Measurements from ENCODE around the gene TRAPPC8. TPM values are rescaled to one million over a fixed set of nuclear protein-coding genes. Genes with fewer than 3 reads are reported as not detected.
"Not testable (repeated sequence)": the region's sequence is repeated elsewhere in the genome, so short reads cannot be mapped to it uniquely, and the experiment has no call there.

The TRAPPC8 gene
- total and polyA plus RNA-seq, 7 donors = 17.1 to 36.8 (median 30.5) TPM

DNA sequence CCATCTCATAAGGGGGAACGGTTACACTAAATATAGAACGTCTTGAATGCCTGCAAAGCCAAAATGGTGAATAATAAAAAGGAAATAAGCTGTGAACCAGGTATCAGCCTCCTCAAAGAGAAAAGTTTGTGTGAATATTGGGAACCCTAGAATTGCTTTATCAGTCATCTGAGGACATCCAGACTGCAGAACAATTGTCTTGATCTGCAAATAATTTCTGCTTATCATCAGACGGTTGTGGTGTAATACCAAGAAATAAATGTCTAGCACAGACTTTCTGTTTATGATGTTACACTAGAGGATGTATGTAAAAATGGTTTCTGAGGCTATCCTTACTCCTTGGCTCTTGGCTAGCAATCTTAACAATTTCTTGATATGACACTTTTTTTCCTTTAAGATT, 128.8 kb downstream of the TRAPPC8 start:
- intact Hi-C loops (cut with DNase I) = no loop called here
- Histone ChIP-seq H3K4me3 (no peak overlapping the region), H3K27ac (no peak overlapping the region), H3K4me1 (no peaks in the 10 kb centered on the region), H3K36me3 (ENCODE audit: insufficient read depth in 1 of 2, low read depth in 1 of 2) (no peaks in the 10 kb centered on the region), H3K9me3 (no peaks in the 10 kb centered on the region), H3K27me3 (ENCODE audit: insufficient read depth in 3 of 3, low read length in 2 of 3) (no peaks in the 10 kb centered on the region)
- WGBS, 3 donors = 11 to 35% (median 26%) methylated on average over 3 of the region's 3 CpGs
- ATAC-seq (no peak), DNase-seq (no peak)
- TF ChIP-seq, protein P1, sequence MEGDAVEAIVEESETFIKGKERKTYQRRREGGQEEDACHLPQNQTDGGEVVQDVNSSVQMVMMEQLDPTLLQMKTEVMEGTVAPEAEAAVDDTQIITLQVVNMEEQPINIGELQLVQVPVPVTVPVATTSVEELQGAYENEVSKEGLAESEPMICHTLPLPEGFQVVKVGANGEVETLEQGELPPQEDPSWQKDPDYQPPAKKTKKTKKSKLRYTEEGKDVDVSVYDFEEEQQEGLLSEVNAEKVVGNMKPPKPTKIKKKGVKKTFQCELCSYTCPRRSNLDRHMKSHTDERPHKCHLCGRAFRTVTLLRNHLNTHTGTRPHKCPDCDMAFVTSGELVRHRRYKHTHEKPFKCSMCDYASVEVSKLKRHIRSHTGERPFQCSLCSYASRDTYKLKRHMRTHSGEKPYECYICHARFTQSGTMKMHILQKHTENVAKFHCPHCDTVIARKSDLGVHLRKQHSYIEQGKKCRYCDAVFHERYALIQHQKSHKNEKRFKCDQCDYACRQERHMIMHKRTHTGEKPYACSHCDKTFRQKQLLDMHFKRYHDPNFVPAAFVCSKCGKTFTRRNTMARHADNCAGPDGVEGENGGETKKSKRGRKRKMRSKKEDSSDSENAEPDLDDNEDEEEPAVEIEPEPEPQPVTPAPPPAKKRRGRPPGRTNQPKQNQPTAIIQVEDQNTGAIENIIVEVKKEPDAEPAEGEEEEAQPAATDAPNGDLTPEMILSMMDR (IDR thresholded peaks at IDR 0.05) = no peak

DNA sequence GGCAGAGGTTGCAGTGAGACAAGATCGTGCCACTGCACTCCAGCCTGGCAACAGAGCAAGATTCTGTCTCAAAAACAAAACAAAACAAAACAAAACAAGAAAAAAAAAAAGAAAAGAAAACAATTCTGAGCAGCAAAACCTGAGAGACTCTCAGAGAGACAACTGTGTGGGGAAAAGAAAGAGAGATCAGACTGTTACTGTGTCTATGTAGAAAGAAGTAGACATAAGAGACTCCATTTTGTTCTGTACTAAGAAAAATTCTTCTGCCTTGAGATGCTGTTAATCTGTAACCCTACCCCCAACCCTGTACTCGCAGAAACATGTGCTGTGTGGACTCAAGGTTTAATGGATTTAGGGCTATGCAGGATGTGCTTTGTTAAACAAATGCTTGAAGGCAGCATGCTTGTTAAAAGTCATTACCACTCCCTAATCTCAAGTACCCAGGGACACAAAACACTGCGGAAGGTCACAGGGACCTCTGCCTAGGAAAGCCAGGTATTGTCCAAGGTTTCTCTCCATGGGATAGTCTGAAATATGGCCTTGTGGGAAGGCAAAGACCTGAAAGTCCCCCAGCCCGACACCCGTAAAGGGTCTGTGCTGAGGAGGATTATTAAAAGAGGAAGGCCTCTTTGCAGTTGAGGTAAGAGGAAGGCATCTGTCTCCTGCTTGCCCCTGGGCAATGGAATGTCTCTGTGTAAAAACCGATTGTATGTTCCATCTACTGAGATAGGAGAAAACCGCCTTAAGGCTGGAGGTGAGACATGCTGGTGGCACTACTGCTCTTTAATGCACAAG, 132.4 kb downstream of the TRAPPC8 start:
- ATAC-seq; intact Hi-C loops (cut with DNase I); H3K4me3 ChIP-seq; DNase-seq; H3K36me3 ChIP-seq (ENCODE audit: insufficient read depth in 1 of 2, low read depth in 1 of 2); H3K27ac ChIP-seq; H3K4me1 ChIP-seq; H3K27me3 ChIP-seq (ENCODE audit: insufficient read depth in 3 of 3, low read length in 2 of 3); H3K9me3 ChIP-seq: not testable (repeated sequence)
- WGBS, 3 donors = 63 to 71% (median 66%) methylated on average over 7 of the region's 7 CpGs

DNA sequence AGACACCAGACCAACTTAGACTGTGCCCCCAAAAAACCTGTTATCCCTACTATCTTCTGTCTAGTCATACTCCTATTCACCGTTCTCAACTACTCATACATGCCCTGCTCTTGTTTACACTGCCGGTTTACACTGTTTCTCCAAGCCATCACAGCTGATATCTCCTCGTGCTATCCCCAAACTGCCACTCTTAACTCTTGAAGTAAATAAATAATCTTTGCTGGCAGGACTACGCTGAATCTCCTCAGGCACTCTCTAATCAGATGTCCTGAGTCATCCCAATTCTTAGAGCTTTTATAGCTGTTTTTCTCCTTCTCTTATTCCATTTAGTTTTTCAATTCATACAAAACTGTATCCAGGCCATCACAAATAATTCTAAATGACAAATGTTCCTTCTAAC, 133.9 kb downstream of the TRAPPC8 start:
- H3K9me3 ChIP-seq; H3K36me3 ChIP-seq (ENCODE audit: insufficient read depth in 1 of 2, low read depth in 1 of 2); ATAC-seq; DNase-seq; H3K4me3 ChIP-seq; H3K27me3 ChIP-seq (ENCODE audit: insufficient read depth in 3 of 3, low read length in 2 of 3); H3K27ac ChIP-seq; intact Hi-C loops (cut with DNase I); H3K4me1 ChIP-seq: not testable (repeated sequence)
- 75 to 87% (median 85%) methylated on average over 2 to 4 of the region's 4 CpGs for WGBS, 3 donors

DNA sequence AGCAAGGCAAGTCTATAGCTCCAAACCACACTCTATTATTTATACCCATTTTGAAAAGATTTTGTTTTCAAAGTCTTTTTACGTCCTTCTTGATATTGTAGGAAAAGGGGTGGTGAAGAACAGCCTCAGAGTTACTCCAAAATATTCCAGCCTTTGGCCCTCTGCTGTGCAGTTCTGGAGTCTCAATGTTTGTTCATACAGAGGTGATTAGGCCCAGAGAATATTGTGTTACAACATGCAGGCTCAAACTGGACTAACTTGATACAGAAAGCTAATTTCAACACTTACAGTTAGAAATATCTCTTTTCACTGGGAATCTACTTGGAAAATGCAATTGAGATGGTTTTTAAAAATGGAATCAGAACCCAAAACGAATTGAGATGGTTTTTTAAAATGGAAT, 141.8 kb downstream of the TRAPPC8 start:
- Histone ChIP-seq H3K27me3 (ENCODE audit: insufficient read depth in 3 of 3, low read length in 2 of 3) (no peaks in the 10 kb centered on the region), H3K36me3 (ENCODE audit: insufficient read depth in 1 of 2, low read depth in 1 of 2) (no peaks in the 10 kb centered on the region), H3K4me1 (no peaks in the 10 kb centered on the region), H3K27ac (no peak overlapping the region), H3K4me3 (no peak overlapping the region), H3K9me3 (no peaks in the 10 kb centered on the region)
- intact Hi-C loops (cut with DNase I) = no loop called here
- TF ChIP-seq, protein P1 (IDR thresholded peaks at IDR 0.05) = no peak
- no peak for DNase-seq
- WGBS, 3 donors = 63 to 68% (median 67%) methylated on average over 2 of the region's 2 CpGs
- no peak for ATAC-seq

DNA sequence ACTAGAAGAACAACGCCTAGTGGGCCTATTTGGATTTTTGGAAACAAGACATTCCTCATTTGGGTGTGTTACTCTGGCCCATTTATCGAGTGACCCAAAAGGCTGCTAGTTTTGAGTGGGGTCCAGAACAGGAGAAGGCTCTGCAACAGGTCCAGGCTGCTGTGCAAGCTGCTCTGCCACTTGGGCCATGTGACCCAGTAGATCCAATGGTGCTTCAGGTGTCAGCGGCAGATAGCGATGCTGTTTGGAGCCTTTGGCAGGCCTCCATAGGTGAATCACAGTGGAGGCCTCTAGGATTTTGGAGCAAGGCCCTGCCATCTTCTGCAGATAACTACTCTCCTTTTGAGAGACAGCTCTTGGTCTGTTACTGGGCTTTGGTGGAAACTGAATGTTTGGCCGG, 143.7 kb downstream of the TRAPPC8 start:
- H3K4me1 ChIP-seq; H3K4me3 ChIP-seq; H3K36me3 ChIP-seq (ENCODE audit: insufficient read depth in 1 of 2, low read depth in 1 of 2); H3K27me3 ChIP-seq (ENCODE audit: insufficient read depth in 3 of 3, low read length in 2 of 3); H3K9me3 ChIP-seq; intact Hi-C loops (cut with DNase I); ATAC-seq; DNase-seq; H3K27ac ChIP-seq: not testable (repeated sequence)
- WGBS, 3 donors = 75 to 96% (median 93%) methylated on average over 5 of the region's 5 CpGs

DNA sequence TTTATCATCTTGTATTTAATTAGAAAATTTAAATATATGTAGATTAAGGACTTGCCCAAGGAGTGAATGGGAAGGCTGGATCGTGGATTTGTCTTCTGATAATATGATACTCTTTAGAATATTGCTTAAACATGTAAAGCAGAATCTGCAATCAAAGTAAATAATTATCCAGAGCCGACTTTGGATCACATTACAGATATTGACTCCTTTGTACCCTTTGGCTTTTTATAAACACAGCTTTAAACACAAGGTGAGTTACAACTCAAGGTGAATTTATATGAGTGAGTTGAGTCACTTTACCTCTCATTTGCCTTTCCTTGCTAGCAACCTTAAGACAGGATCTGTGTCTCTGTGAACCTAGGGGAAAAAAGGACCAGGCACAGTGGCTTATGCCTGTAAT, 144.5 kb downstream of the TRAPPC8 start:
- Histone ChIP-seq H3K4me3 (no peak overlapping the region), H3K36me3 (ENCODE audit: insufficient read depth in 1 of 2, low read depth in 1 of 2) (no peaks in the 10 kb centered on the region), H3K9me3 (no peaks in the 10 kb centered on the region), H3K27ac (no peak overlapping the region), H3K4me1 (no peaks in the 10 kb centered on the region), H3K27me3 (ENCODE audit: insufficient read depth in 3 of 3, low read length in 2 of 3) (no peaks in the 10 kb centered on the region)
- intact Hi-C loops (cut with DNase I) = no loop called here
- TF ChIP-seq, protein P1 (IDR thresholded peaks at IDR 0.05) = no peak
- ATAC-seq (no peak), DNase-seq (no peak)
- WGBS, 3 donors = 38 to 84% (median 83%) methylated on average over 2 of the region's 2 CpGs

Data from psoas muscle (tissue), 8 donors.